Gastroesophageal sphincter (tissue), 3 donors: ENCODE results near the gene UBAC2.

Experiments
- POLR2A ChIP-seq, 2 donors: fragments of 450-650 bp; IDR thresholded peaks; one replicate each; pipeline ENCODE4 v1.6.1; 2017; ENCODE audit warnings: antibody characterized with exemption in 2 of 2, mild to moderate bottlenecking in 2 of 2, moderate library complexity in 1 of 2
- POLR2AphosphoS5 ChIP-seq: sonication (generic); formaldehyde crosslinking; IDR thresholded peaks from one replicate; pipeline ENCODE4 v1.6.1; 2017; ENCODE audit warnings: antibody characterized with exemption
- TF ChIP-seq, protein P1 (sequence below), 4 experiments: fragments of 200-600 bp in 2 of 4; fragments of 450-650 bp in 2 of 4; sonication (generic) in 1 of 4; IDR thresholded peaks; one replicate each; pipeline ENCODE4 v1.5.1; 2017 to 2019; ENCODE audit warnings: antibody characterized with exemption in 4 of 4, mild to moderate bottlenecking in 2 of 4, moderate library complexity in 2 of 4

DNA sequence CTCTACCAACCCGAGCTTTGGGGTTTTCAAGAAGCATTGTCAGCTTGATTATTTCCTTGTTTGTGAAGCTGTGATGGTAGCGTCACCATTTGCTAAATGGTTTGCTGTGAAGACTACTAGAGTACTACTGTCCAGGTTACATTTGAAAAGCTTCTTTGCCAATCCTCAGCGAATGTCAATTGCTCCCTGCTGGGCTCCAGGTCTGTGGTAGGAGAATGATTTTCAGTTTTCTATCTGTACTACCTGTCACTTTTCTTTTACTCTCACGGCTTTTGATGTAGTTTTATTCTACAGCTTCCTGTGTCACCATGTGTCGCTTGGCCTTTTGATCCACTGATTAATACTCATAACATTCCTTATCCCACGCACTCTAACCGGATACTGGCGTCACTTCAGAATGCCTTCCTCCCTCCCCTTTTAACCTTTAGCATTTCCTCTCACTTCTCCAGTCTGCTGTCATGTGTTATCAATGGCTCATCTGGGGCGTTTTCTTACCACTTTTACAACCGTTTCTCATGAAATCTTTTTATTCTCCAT lies 114.1 kb downstream of the UBAC2 start:
- TF ChIP-seq, protein P1, sequence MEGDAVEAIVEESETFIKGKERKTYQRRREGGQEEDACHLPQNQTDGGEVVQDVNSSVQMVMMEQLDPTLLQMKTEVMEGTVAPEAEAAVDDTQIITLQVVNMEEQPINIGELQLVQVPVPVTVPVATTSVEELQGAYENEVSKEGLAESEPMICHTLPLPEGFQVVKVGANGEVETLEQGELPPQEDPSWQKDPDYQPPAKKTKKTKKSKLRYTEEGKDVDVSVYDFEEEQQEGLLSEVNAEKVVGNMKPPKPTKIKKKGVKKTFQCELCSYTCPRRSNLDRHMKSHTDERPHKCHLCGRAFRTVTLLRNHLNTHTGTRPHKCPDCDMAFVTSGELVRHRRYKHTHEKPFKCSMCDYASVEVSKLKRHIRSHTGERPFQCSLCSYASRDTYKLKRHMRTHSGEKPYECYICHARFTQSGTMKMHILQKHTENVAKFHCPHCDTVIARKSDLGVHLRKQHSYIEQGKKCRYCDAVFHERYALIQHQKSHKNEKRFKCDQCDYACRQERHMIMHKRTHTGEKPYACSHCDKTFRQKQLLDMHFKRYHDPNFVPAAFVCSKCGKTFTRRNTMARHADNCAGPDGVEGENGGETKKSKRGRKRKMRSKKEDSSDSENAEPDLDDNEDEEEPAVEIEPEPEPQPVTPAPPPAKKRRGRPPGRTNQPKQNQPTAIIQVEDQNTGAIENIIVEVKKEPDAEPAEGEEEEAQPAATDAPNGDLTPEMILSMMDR (IDR thresholded peaks at IDR 0.05): no peak
- TF ChIP-seq POLR2AphosphoS5: peak; percentile 16
- TF ChIP-seq POLR2A (IDR thresholded peaks at IDR 0.05): no peak
